ENCODE measurements around the gene SPOCK1. TPM values are rescaled to one million over a fixed set of nuclear protein-coding genes. Genes with fewer than 3 reads are reported as not detected.

Gene SPOCK1
- polyA plus RNA-seq, 1 experiment, result 76.0 TPM

DNA sequence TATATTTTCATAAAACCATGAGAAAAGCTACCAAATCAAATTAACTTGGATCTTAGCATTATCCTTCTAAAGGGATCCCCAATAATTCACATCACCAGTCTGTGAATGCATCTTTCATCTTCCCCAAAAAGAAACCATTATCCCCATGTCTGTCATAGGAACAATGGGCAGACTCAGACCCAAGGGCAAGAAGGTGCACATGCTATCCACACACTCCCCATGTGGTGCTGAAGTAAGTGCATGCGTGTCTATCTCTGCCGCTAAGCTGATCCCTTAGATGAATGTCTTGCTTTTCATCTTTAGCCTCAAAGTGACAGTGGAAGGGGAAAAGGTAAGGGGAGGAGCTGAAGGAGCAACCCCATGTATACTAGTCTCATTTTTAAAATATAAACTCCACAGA is 10.2 kb downstream of the SPOCK1 start:
- no peak overlapping the region for H3K27ac ChIP-seq (ENCODE audit: low read depth, low read length)

DNA sequence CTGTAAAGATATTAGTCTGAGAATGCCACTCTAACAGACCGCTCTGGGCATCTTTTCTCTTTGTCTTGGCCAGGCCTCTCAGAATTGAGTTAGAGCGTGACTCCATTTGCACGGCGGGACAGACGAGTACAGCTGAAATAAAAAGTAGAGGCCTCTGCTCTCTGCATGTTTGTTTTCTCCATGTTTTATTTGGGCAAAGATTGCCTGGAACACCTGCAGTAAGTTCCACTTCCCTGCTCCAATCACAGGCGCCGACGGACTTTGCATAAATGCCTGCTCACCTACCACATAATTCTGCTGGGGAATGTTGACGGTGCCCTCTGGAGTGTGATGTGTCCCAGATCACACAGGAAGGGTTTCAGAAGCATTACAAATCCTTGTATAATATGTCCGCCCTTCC is 10.6 kb downstream of the SPOCK1 start:
- ChIA-PET CTCF (interaction anchor here (0.8 kb wide), 1 partner anchor 10 kb away, joined by 3 read pairs; the partner anchor contains the start of gene SPOCK1), POLR2A (no interaction called here)
- DNase-seq (ENCODE audit: low read depth, low spot score), result no peak
- Histone ChIP-seq H3K9me3 (ENCODE audit: control insufficient read depth, insufficient read depth, low read length) (no peaks in the 10 kb centered on the region), H3K4me3 (ENCODE audit: low read depth, low read length) (no peak overlapping the region), H3K27me3 (ENCODE audit: control insufficient read depth, insufficient read depth, low read length) (no peaks in the 10 kb centered on the region), H3K27ac (ENCODE audit: low read depth, low read length) (no peak overlapping the region)
- TF ChIP-seq, protein P1, sequence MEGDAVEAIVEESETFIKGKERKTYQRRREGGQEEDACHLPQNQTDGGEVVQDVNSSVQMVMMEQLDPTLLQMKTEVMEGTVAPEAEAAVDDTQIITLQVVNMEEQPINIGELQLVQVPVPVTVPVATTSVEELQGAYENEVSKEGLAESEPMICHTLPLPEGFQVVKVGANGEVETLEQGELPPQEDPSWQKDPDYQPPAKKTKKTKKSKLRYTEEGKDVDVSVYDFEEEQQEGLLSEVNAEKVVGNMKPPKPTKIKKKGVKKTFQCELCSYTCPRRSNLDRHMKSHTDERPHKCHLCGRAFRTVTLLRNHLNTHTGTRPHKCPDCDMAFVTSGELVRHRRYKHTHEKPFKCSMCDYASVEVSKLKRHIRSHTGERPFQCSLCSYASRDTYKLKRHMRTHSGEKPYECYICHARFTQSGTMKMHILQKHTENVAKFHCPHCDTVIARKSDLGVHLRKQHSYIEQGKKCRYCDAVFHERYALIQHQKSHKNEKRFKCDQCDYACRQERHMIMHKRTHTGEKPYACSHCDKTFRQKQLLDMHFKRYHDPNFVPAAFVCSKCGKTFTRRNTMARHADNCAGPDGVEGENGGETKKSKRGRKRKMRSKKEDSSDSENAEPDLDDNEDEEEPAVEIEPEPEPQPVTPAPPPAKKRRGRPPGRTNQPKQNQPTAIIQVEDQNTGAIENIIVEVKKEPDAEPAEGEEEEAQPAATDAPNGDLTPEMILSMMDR (IDR thresholded peaks at IDR 0.05; ENCODE audit: low read depth, low read length), result no peak

More for the DNA sequence above, 10.2 kb downstream of the SPOCK1 start:
- H3K9me3 ChIP-seq (ENCODE audit: control insufficient read depth, insufficient read depth, low read length), result no peaks in the 10 kb centered on the region
- ChIA-PET CTCF (interaction anchor here (0.8 to 1.3 kb wide), 2 partner anchors 10 to 169 kb away, joined by 3 to 5 read pairs; partner anchors contain the start of gene SPOCK1), POLR2A (no interaction called here)
- TF ChIP-seq, protein P1 (IDR thresholded peaks at IDR 0.05; ENCODE audit: low read depth, low read length), result no peak
- no peak for DNase-seq (ENCODE audit: low read depth, low spot score)
- no peaks in the 10 kb centered on the region for H3K27me3 ChIP-seq (ENCODE audit: control insufficient read depth, insufficient read depth, low read length)
- H3K4me3 ChIP-seq (ENCODE audit: low read depth, low read length), result no peak overlapping the region

DNA sequence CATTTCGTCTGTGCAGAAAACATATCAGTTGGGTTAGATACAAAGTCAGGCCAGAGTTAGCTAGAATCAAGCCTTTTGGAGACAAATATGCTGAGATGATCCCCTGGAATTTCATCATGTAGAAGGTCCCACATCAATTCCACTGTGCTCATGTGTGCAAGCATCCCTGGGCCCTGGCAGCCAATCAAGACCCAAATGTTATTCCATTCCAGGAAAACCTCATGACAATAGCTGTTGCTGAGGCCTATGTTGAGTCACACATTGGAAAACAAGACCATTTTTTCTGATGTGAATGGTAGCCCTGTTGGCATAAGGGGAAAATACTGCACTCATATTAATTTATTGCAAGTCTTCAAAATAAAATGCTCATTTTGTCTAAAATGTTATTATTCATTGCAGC is 11.5 kb downstream of the SPOCK1 start:
- no peak for DNase-seq (ENCODE audit: low read depth, low spot score)
- Histone ChIP-seq H3K27me3 (ENCODE audit: control insufficient read depth, insufficient read depth, low read length) (no peaks in the 10 kb centered on the region), H3K27ac (ENCODE audit: low read depth, low read length) (no peak overlapping the region), H3K4me3 (ENCODE audit: low read depth, low read length) (no peak overlapping the region), H3K9me3 (ENCODE audit: control insufficient read depth, insufficient read depth, low read length) (no peaks in the 10 kb centered on the region)
- ChIA-PET POLR2A (no interaction called here), CTCF (no interaction called here)
- TF ChIP-seq, protein P1 (IDR thresholded peaks at IDR 0.05; ENCODE audit: low read depth, low read length), result no peak

DNA sequence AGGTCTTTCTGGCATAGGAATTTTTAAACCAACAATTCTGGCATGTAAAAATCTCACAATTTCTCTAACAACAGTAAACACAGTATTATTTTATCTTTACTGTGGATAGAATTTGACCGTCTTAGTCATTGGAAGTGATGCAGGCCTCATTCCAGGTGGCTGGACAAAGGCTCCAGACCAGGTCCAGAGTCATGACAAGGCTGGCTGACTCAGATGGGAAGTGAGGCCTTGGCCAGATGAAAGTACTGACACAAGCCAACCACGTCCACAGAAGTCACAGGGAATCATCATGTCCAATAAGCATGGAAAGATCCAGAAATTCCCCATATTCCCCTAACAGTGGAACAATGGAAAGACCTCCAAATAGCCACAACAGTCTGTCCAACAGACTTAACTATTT is 12.4 kb downstream of the SPOCK1 start:
- POLR2A ChIA-PET, result no interaction called here

DNA sequence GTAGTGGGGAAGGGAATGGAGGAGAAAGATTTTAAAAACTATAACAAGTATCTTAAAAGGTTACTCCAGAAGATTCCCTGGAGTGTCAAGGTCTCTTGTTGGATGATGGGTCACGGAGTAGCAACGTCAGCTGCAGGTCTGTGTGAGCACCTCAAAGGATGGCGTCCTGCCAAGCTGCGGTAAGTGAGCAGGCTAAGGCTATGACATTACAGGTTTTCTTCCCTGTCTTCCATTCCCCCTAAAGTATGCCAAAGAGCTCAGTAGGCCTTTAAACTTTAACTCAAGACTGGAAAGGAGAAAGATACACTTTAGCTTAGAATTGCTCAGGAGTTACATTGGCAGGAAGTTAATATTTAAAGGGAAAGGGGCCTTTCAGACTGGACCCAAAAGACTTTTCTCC is 17.5 kb downstream of the SPOCK1 start:
- no peak for DNase-seq (ENCODE audit: low read depth, low spot score)
- CTCF ChIA-PET, result interaction anchor here (0.5 kb wide), 1 partner anchor 161 kb away, joined by 3 read pairs; no protein-coding TSS in a partner anchor
- POLR2A ChIA-PET, result no interaction called here
- H3K9me3 ChIP-seq (ENCODE audit: control insufficient read depth, insufficient read depth, low read length), result no peaks in the 10 kb centered on the region
- TF ChIP-seq, protein P1 (IDR thresholded peaks at IDR 0.05; ENCODE audit: low read depth, low read length), result no peak
- H3K4me3 ChIP-seq (ENCODE audit: low read depth, low read length), result no peak overlapping the region
- H3K27me3 ChIP-seq (ENCODE audit: control insufficient read depth, insufficient read depth, low read length), result no peaks in the 10 kb centered on the region
- no peak overlapping the region for H3K27ac ChIP-seq (ENCODE audit: low read depth, low read length)

More for the DNA sequence above, 12.4 kb downstream of the SPOCK1 start:
- no peaks in the 10 kb centered on the region for H3K9me3 ChIP-seq (ENCODE audit: control insufficient read depth, insufficient read depth, low read length)
- no peaks in the 10 kb centered on the region for H3K27me3 ChIP-seq (ENCODE audit: control insufficient read depth, insufficient read depth, low read length)
- DNase-seq (ENCODE audit: low read depth, low spot score), result no peak
- CTCF ChIA-PET, result no interaction called here
- no peak overlapping the region for H3K4me3 ChIP-seq (ENCODE audit: low read depth, low read length)
- no peak overlapping the region for H3K27ac ChIP-seq (ENCODE audit: low read depth, low read length)
- TF ChIP-seq, protein P1 (IDR thresholded peaks at IDR 0.05; ENCODE audit: low read depth, low read length), result no peak

All from AG04450 (cell line).